Testis (tissue), 3 donors: ENCODE data around the gene PRKCZ. TPM values are rescaled to one million over a fixed set of nuclear protein-coding genes. Genes with fewer than 3 reads are reported as not detected.

Source experiments
- DNase-seq: peaks from one replicate; pipeline ENCODE4 v3.0.0-alpha.2; 2019
- H3K27ac ChIP-seq, 2 donors: fragments of 200-600 bp; sonication (generic); one replicate each; pipeline ENCODE4 v1.5.1; 2019
- H3K27me3 ChIP-seq: fragments of 200-600 bp; sonication (generic); one replicate; pipeline ENCODE4 v1.5.1; 2019
- H3K36me3 ChIP-seq: fragments of 200-600 bp; sonication (generic); one replicate; pipeline ENCODE4 v1.5.1; 2017; ENCODE audit warnings: low read depth; ENCODE audit errors: missing control alignments
- H3K4me1 ChIP-seq: fragments of 200-600 bp; sonication (generic); one replicate; pipeline ENCODE4 v1.5.1; 2019
- H3K4me3 ChIP-seq, 2 donors: fragments of 200-600 bp; sonication (generic); one replicate each; pipeline ENCODE4 v1.5.1; 2017 to 2019
- H3K9me3 ChIP-seq: fragments of 200-600 bp; sonication (generic); one replicate; pipeline ENCODE4 v1.5.1; 2017
- CTCF ChIP-seq, 3 experiments: fragments of 450-650 bp in 2 of 3; fragments of 200-600 bp in 1 of 3; sonication (generic) in 1 of 3; IDR thresholded peaks; one replicate each; pipeline ENCODE4 v1.5.1; 2016 to 2019; ENCODE audit warnings: antibody characterized with exemption in 3 of 3, mild to moderate bottlenecking in 2 of 3, moderate library complexity in 1 of 3
- POLR2A ChIP-seq: fragments of 450-650 bp; IDR thresholded peaks from one replicate; pipeline ENCODE4 v1.6.1; 2017; ENCODE audit warnings: antibody characterized with exemption, mild to moderate bottlenecking, moderate library complexity
- WGBS, 2 donors: methylation state at CpG; one replicate each; pipeline ENCODE4 v1.1.5; 2018; 5-methylcytosine and 5-hydroxymethylcytosine counted together
- intact Hi-C: fragments of 100-400 bp; cut with DNase I; formaldehyde crosslinking; loops from one replicate; pipeline ENCODE4 v1.15.1; 2023; ENCODE audit warnings: low total_unique reads
- polyA plus RNA-seq: library from polyadenylated mRNA; stranded (reverse); fragments of 350-450 nt; fragmentation: Illumina TruSeq; extraction: RNeasy Lipid Tissue Mini Kit (QIAGEN cat#74804); gene quantifications from one replicate; pipeline ENCODE4 v1.2.3, GENCODE V29; 2014; ENCODE audit warnings: low read depth, low replicate concordance; ENCODE audit not compliant: insufficient read depth
- total RNA-seq, 2 donors: library from RNA; depleted of rRNA; stranded (reverse); fragments of >200 nt; gene quantifications; one replicate each; pipeline ENCODE4 v1.2.3, GENCODE V29; 2016

Gene PRKCZ
- total and polyA plus RNA-seq, 3 donors from 2014 or later: 86.4 to 142 (median 123) TPM

GRCh38 chr1:2065699-2066098, 15.5 kb downstream of the PRKCZ start:
- intact Hi-C loops: no loop called here
- 90 to 95% methylated on average over 4 of the region's 4 CpGs for WGBS, 2 donors
- H3K27ac ChIP-seq: no peak overlapping the region
- no peaks in the 10 kb centered on the region for H3K36me3 ChIP-seq
- TF ChIP-seq POLR2A (no peak), CTCF (IDR thresholded peaks at IDR 0.05) (no peak)
- no peaks in the 10 kb centered on the region for H3K9me3 ChIP-seq
- H3K4me3 ChIP-seq: no peak overlapping the region
- no peak for DNase-seq
- H3K27me3 ChIP-seq: no peaks in the 10 kb centered on the region
- no peaks in the 10 kb centered on the region for H3K4me1 ChIP-seq

GRCh38 chr1:2067393-2067792, 17.2 kb downstream of the PRKCZ start:
- no peaks in the 10 kb centered on the region for H3K36me3 ChIP-seq
- intact Hi-C loops: no loop called here

GRCh38 chr1:2067981-2068380, 17.8 kb downstream of the PRKCZ start:
- no peak for TF ChIP-seq POLR2A
- no peak for TF ChIP-seq CTCF (IDR thresholded peaks at IDR 0.05)
- Histone ChIP-seq H3K4me1 (no peaks in the 10 kb centered on the region), H3K9me3 (no peaks in the 10 kb centered on the region), H3K36me3 (no peaks in the 10 kb centered on the region), H3K4me3 (no peak overlapping the region), H3K27me3 (no peaks in the 10 kb centered on the region), H3K27ac (no peak overlapping the region)
- 83 to 90% methylated on average over 5 to 17 of the region's 17 CpGs for WGBS, 2 donors
- no peak for DNase-seq
- intact Hi-C loops: no loop called here

More at GRCh38 chr1:2067393-2067792, 17.2 kb downstream of the PRKCZ start:
- no peaks in the 10 kb centered on the region for H3K27me3 ChIP-seq
- no peak overlapping the region for H3K4me3 ChIP-seq
- TF ChIP-seq CTCF (IDR thresholded peaks at IDR 0.05): no peak
- no peak for TF ChIP-seq POLR2A
- no peaks in the 10 kb centered on the region for H3K4me1 ChIP-seq
- no peak for DNase-seq
- H3K9me3 ChIP-seq: no peaks in the 10 kb centered on the region
- WGBS, 2 donors: 94 to 98% methylated on average over 13 to 21 of the region's 21 CpGs
- H3K27ac ChIP-seq: no peak overlapping the region

GRCh38 chr1:2068951-2069350, 18.7 kb downstream of the PRKCZ start:
- 95% methylated on average over 18 of the region's 19 CpGs; no CpG with 5 or more reads in 1 of the 2 donors for WGBS, 2 donors
- intact Hi-C loops: no loop called here
- Histone ChIP-seq H3K27ac (no peak overlapping the region), H3K36me3 (no peaks in the 10 kb centered on the region), H3K9me3 (no peaks in the 10 kb centered on the region), H3K4me3 (no peak overlapping the region), H3K4me1 (no peaks in the 10 kb centered on the region), H3K27me3 (no peaks in the 10 kb centered on the region)
- no peak for DNase-seq
- TF ChIP-seq CTCF (IDR thresholded peaks at IDR 0.05) (no peak), POLR2A (no peak)

- H3K4me3 ChIP-seq: no peak overlapping the region
- no peaks in the 10 kb centered on the region for H3K27me3 ChIP-seq
- intact Hi-C loops: no loop called here
- no peak overlapping the region for H3K27ac ChIP-seq
- H3K9me3 ChIP-seq: no peaks in the 10 kb centered on the region
- TF ChIP-seq POLR2A (no peak), CTCF (IDR thresholded peaks at IDR 0.05) (no peak)
- H3K4me1 ChIP-seq: no peaks in the 10 kb centered on the region
- no peaks in the 10 kb centered on the region for H3K36me3 ChIP-seq
- no peak for DNase-seq
- 90 to 97% methylated on average over 6 to 11 of the region's 11 CpGs for WGBS, 2 donors
Measured at GRCh38 chr1:2070016-2070415, 19.8 kb downstream of the PRKCZ start.
